Lung (tissue), 12 donors: ENCODE data around the gene PAFAH1B1. TPM values are rescaled to one million over a fixed set of nuclear protein-coding genes. Genes with fewer than 3 reads are reported as not detected.

ENCODE experiments used
- ATAC-seq: fragments of 200-7000 bp; cut with Tn5 transposase; one replicate; pipeline ENCODE4 v1.9.1; 2020; ENCODE audit warnings: moderate number of reproducible peaks; ENCODE audit not compliant: insufficient read depth, low FRiP score
- DNase-seq, 3 donors: peaks; one replicate each; pipeline ENCODE4 v3.0.0-alpha.2; 2013 to 2017
- H3K27ac ChIP-seq, 2 donors: one replicate each; pipeline ENCODE4 v1.5.1; 2013; ENCODE audit warnings: mild to moderate bottlenecking in 2 of 2, moderate library complexity in 2 of 2, control low read depth in 1 of 2, inconsistent platforms in 1 of 2, low read depth in 1 of 2, low read length in 1 of 2
- H3K27me3 ChIP-seq, 3 donors: one replicate each; pipeline ENCODE4 v1.5.1; 2013; ENCODE audit warnings: low read length in 2 of 3; ENCODE audit not compliant: control insufficient read depth in 3 of 3, insufficient read depth in 3 of 3
- H3K36me3 ChIP-seq, 4 donors: one replicate each; pipeline ENCODE4 v1.5.1; 2013; ENCODE audit warnings: low read length in 4 of 4, mild to moderate bottlenecking in 1 of 4, moderate library complexity in 1 of 4; ENCODE audit not compliant: control insufficient read depth in 4 of 4, insufficient read depth in 4 of 4
- H3K4me1 ChIP-seq, 5 donors: one replicate each; pipeline ENCODE4 v1.5.1; 2013; ENCODE audit warnings: low read length in 5 of 5, mild to moderate bottlenecking in 2 of 5, moderate library complexity in 1 of 5; ENCODE audit not compliant: control insufficient read depth in 5 of 5, insufficient read depth in 5 of 5
- H3K4me3 ChIP-seq: one replicate; pipeline ENCODE4 v1.5.1; 2013; ENCODE audit warnings: mild to moderate bottlenecking, control low read depth, moderate library complexity
- H3K9ac ChIP-seq, 2 donors: one replicate each; pipeline ENCODE4 v1.5.1; 2013; ENCODE audit warnings: low read length in 2 of 2, control low read depth in 1 of 2; ENCODE audit not compliant: insufficient read depth in 1 of 2
- H3K9me3 ChIP-seq, 4 donors: one replicate each; pipeline ENCODE4 v1.5.1; 2013; ENCODE audit warnings: low read length in 3 of 4, mild to moderate bottlenecking in 1 of 4, moderate library complexity in 1 of 4; ENCODE audit not compliant: control insufficient read depth in 4 of 4, insufficient read depth in 3 of 4
- WGBS, 2 donors: extraction: QIAGEN DNeasy Blood & Tissue Kit; methylation state at CpG; one replicate each; pipeline ENCODE4 v1.1.7; 2013; 5-methylcytosine and 5-hydroxymethylcytosine counted together
- polyA plus RNA-seq, 2 donors: library from polyadenylated mRNA; stranded (reverse); fragments of 200-250 nt; gene quantifications; one replicate each; pipeline ENCODE4 v1.2.1, GENCODE V29; 2013
- total RNA-seq, 2 donors: library from RNA; depleted of rRNA in 1 of 2; stranded (reverse); fragments of >200 nt in 1 of 2; gene quantifications; one replicate each; pipeline ENCODE4 v1.2.1, GENCODE V29; 2014 to 2021
- TF ChIP-seq, protein P1 (sequence below): IDR thresholded peaks from 2 replicates; pipeline ENCODE4 v1.5.1; 2012; ENCODE audit warnings: mild to moderate bottlenecking; ENCODE audit errors: control extremely low read depth, extremely low read depth
- donor health status: control.
- donor health status: control.
- donor health status: Bipolar disorder and iron deficiency.
- donor health status: healthy.
- donor health status: DM: yes; HTN: yes; CAD: no.

The PAFAH1B1 gene
- total and polyA plus RNA-seq, 4 donors: 53.4 to 182 (median 85.5) TPM

DNA sequence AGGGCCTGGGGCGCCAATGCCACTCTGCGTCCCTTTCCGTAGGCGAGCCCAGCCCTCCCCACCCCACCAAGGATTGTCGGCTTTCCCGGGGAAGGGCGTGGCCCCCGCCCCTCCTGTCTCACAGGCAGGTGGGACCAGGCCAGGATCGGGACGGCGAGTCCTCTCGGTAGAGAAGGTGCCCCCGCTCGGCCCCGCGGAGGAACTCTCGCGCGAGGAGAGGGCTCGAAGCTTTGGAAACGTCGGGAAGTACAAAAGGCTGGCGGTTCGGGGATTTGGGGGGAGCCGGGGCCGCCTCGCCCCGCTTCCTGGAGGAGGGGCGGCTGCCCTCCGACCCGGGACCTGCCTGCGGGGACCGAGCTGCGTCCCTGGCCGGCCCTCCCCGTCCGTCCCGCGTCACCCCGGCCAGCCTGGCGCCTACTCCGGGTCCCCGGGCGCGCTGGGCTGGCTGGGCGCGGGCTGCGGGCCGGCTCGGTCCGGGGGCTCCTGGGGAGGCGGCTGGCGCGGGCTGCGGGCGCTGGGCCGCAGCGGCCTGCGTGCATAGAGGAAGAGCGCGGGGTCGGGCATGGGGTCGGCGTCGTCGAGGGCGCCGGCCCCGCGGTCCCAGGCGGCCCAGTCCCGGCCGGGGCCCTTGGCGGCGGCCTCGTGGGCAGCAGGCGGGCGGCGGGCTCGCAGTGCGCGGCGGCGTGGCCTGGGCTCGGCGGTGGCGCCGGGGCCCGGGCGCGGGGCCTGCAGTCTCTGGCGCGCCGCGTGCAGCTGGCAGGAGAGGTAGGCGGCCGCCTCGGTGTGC lies 130.7 kb downstream of the PAFAH1B1 start:
- H3K9ac ChIP-seq: no peak overlapping the region
- H3K27ac ChIP-seq: peak overlapping the region in 1 of 2 donors; percentile 11
- H3K36me3 ChIP-seq: no peaks in the 10 kb centered on the region
- WGBS, 2 donors: 2 to 3% methylated on average over 61 to 98 of the region's 98 CpGs
- no peaks in the 10 kb centered on the region for H3K9me3 ChIP-seq
- ATAC-seq: no peak
- H3K27me3 ChIP-seq: peaks cover 0 to 25% (median 18%) of the 10 kb centered on the region in 3 donors
- H3K4me3 ChIP-seq: peak overlapping the region; percentile 28
- TF ChIP-seq, protein P1, sequence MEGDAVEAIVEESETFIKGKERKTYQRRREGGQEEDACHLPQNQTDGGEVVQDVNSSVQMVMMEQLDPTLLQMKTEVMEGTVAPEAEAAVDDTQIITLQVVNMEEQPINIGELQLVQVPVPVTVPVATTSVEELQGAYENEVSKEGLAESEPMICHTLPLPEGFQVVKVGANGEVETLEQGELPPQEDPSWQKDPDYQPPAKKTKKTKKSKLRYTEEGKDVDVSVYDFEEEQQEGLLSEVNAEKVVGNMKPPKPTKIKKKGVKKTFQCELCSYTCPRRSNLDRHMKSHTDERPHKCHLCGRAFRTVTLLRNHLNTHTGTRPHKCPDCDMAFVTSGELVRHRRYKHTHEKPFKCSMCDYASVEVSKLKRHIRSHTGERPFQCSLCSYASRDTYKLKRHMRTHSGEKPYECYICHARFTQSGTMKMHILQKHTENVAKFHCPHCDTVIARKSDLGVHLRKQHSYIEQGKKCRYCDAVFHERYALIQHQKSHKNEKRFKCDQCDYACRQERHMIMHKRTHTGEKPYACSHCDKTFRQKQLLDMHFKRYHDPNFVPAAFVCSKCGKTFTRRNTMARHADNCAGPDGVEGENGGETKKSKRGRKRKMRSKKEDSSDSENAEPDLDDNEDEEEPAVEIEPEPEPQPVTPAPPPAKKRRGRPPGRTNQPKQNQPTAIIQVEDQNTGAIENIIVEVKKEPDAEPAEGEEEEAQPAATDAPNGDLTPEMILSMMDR: no peak
- DNase-seq: peak; percentile 27 to 39 (median 35)
- peaks cover 0 to 4% (median 0%) of the 10 kb centered on the region in 5 donors for H3K4me1 ChIP-seq

- no peak for ATAC-seq
- peak overlapping the region; percentile 28 for H3K4me3 ChIP-seq
- TF ChIP-seq, protein P1: no peak
- peaks cover 0 to 4% (median 0%) of the 10 kb centered on the region in 5 donors for H3K4me1 ChIP-seq
- H3K36me3 ChIP-seq: no peaks in the 10 kb centered on the region
- peak; percentile 28 to 74 (median 35) for DNase-seq
- no peak overlapping the region for H3K27ac ChIP-seq
- no peaks in the 10 kb centered on the region for H3K9me3 ChIP-seq
- no peak overlapping the region for H3K9ac ChIP-seq
- WGBS, 2 donors: 3 to 5% methylated on average over 30 to 40 of the region's 40 CpGs
- H3K27me3 ChIP-seq: peaks cover 0 to 25% (median 18%) of the 10 kb centered on the region in 3 donors
Observed at GRCh38 chr17:2724784-2725164, 131.3 kb downstream of the PAFAH1B1 start.

DNA sequence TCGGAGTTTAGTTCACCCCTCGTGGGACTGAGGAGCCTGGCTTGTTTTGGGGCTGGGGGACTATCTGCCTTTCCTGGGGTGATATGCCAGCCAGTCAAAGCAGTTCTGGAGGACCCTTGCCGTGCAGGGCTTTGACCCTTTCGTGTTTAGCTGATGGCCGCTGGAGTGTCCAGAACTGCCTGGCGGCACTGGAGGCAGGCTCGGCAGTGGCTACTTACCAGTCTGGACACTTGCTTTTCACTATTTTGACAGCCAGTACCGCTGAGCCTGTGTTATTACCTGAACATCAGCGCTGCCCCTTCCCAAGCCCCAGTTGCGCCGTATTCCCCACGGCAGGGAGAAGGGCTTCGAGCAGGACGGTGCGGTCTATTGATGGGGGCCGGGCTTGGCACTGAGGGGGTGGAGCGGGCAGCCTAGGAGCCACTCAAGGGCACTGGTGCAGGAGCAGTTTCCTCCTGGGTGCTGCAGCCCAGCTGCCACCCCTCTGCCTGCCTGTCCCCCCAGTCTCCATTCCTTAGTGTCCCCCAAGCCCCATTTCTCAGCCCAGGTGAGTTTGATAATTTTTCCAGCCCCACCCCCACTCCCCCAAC lies 137.4 kb downstream of the PAFAH1B1 start:
- no peak overlapping the region for H3K27ac ChIP-seq
- DNase-seq: no peak
- no peaks in the 10 kb centered on the region for H3K36me3 ChIP-seq
- WGBS, 2 donors: 71 to 90% methylated on average over 17 of the region's 17 CpGs
- H3K4me1 ChIP-seq: peaks cover 0 to 1% (median 0%) of the 10 kb centered on the region in 5 donors
- TF ChIP-seq, protein P1: no peak
- no peak overlapping the region for H3K4me3 ChIP-seq
- H3K27me3 ChIP-seq: peaks cover 0 to 12% (median 8%) of the 10 kb centered on the region in 3 donors
- ATAC-seq: no peak
- H3K9ac ChIP-seq: no peak overlapping the region
- H3K9me3 ChIP-seq: no peaks in the 10 kb centered on the region
